AG09319 (cell line): Measurements from ENCODE around the gene IFITM5.
"Not testable (repeated sequence)": the region's sequence is repeated elsewhere in the genome, so short reads cannot be mapped to it uniquely, and the experiment has no call there.

Experiments used
- DNase-seq: peaks from one replicate; pipeline ENCODE4 v3.0.0-alpha.2; 2010; ENCODE audit warnings: low read depth; ENCODE audit errors: extremely low read depth
- TF ChIP-seq, protein P1 (sequence below): IDR thresholded peaks from 2 replicates; pipeline ENCODE4 v1.5.1; 2011; ENCODE audit warnings: low read depth, mild to moderate bottlenecking, inconsistent platforms, low read length, moderate library complexity

IFITM5 gene

DNA sequence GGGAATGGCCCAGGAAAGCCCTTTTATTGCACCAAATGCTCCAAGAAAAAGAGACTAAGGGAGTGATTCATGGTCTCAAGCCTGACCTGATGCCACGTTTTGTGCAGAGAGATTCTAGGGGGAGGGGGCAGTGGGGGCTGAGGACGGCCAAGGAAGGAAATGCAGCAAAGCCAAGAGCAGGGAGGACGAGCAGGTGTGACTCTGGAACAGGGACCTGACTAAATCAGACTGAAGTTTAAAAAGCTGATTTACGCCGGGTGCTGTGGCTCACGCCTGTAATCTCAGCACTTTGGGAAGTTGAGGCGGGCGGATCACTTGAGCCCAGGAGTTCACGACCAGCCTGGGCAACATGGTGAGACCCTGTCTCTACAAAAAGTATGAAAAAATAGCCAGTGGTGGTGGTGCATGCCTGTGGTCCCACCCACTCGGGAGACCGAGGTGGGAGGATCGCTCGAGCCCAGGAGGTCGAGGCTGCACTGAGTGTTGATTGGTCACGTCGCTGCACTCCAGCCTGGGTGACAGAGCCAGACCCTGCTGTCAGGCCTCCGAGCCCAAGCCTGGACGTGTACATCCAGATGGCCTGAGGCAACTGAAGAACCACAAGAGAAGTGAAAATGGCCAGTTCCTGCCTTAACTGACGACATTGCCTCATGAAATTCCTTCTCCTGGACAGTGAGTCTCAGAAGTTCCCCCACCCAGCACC is 32.2 kb upstream of the IFITM5 start:
- DNase-seq: no peak
- TF ChIP-seq, protein P1, sequence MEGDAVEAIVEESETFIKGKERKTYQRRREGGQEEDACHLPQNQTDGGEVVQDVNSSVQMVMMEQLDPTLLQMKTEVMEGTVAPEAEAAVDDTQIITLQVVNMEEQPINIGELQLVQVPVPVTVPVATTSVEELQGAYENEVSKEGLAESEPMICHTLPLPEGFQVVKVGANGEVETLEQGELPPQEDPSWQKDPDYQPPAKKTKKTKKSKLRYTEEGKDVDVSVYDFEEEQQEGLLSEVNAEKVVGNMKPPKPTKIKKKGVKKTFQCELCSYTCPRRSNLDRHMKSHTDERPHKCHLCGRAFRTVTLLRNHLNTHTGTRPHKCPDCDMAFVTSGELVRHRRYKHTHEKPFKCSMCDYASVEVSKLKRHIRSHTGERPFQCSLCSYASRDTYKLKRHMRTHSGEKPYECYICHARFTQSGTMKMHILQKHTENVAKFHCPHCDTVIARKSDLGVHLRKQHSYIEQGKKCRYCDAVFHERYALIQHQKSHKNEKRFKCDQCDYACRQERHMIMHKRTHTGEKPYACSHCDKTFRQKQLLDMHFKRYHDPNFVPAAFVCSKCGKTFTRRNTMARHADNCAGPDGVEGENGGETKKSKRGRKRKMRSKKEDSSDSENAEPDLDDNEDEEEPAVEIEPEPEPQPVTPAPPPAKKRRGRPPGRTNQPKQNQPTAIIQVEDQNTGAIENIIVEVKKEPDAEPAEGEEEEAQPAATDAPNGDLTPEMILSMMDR: no peak

- DNase-seq: no peak
Observed at GRCh38 chr11:330694-331357, 31.5 kb upstream of the IFITM5 start.

DNA sequence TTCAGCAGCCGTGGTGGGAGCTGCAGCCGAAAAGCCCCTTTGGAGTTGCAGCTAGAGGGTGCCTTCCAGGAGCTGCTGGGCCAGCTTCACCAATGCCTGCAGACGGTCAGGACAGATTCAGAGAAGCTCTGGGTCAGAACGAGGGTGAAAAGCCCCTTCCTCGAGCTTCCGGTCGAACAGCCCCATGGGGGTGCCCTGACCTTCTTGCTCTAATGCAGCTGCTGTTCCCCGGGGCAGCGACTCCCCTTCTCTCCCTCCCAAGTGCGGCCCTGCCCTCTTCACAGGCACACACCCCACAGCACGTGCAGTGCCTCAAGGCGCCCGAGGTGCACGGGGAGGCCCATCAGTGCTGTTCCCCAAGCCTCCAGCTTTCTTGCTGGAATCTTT is 31.0 kb upstream of the IFITM5 start:
- TF ChIP-seq, protein P1: no peak
- no peak for DNase-seq

More at GRCh38 chr11:330694-331357, 31.5 kb upstream of the IFITM5 start:
- TF ChIP-seq, protein P1: no peak

GRCh38 chr11:329886-330253 is 30.5 kb upstream of the IFITM5 start:
- DNase-seq: no peak
- TF ChIP-seq, protein P1: no peak

DNA sequence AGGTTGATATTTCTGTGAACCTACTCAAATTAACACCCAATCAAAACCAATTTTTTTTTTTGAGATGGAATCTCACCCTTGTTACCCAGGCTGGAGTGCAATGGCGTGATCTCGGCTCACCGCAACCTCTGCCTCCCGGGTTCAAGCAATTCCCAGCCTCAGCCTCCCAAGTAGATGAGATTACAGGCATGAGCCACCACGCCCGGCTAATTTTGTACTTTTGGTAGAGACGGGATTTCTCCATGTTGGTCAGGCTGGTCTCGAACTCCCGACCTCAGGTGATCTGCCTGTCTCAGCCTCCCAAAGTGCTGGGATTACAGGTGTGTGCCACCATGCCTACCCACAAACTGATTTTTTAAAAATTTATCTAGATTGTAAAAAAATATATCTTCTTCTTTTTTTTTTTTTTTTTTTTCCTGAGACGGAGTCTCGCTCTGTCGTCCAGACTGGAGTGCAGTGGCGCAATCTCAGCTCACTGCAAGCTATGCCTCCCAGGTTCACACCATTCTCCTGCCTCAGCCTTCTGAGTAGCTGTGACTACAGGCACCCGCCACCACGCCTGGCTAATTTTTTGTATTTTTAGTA is 29.3 kb upstream of the IFITM5 start:
- not testable (repeated sequence) for DNase-seq

DNA sequence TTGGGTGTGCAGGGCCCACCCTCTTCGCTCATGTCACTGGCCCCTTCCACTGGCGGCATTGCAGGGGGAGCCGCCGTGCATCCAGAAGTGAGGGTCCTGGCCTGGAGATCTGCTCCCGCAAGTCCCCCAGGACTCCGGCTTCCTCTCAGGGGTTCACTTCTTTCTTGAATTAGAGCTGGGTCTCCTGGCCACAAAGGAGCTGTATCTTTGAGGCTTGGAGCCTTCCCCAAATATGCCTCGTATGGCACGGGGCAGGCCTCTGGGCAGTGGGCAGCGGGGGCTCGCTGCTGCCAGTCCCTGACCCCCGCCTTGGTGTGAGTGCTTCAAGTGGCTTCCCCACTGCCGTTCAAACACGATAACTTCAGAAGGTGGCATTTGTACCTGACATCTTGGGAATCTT is 28.7 kb upstream of the IFITM5 start:
- TF ChIP-seq, protein P1: no peak
- DNase-seq: no peak

GRCh38 chr11:327581-327923 is 28.2 kb upstream of the IFITM5 start:
- DNase-seq: no peak
- TF ChIP-seq, protein P1: no peak
